Suprapubic skin (tissue), 4 donors: ENCODE measurements around the gene ICE2.

Source experiments
- EP300 ChIP-seq: sonication (generic); formaldehyde crosslinking; IDR thresholded peaks from one replicate; pipeline ENCODE4 v1.6.1; 2017; ENCODE audit warnings: antibody characterized with exemption
- POLR2AphosphoS5 ChIP-seq, 3 donors: sonication (generic); formaldehyde crosslinking; IDR thresholded peaks; one replicate each; pipeline ENCODE4 v1.6.1; 2017; ENCODE audit warnings: antibody characterized with exemption in 3 of 3
- TF ChIP-seq, protein P1 (sequence below), 2 donors: fragments of 200-600 bp in 1 of 2; fragments of 450-650 bp in 1 of 2; sonication (generic) in 1 of 2; IDR thresholded peaks; one replicate each; pipeline ENCODE4 v1.5.1; 2016 to 2019; ENCODE audit warnings: antibody characterized with exemption in 2 of 2, mild to moderate bottlenecking in 1 of 2, moderate library complexity in 1 of 2

DNA sequence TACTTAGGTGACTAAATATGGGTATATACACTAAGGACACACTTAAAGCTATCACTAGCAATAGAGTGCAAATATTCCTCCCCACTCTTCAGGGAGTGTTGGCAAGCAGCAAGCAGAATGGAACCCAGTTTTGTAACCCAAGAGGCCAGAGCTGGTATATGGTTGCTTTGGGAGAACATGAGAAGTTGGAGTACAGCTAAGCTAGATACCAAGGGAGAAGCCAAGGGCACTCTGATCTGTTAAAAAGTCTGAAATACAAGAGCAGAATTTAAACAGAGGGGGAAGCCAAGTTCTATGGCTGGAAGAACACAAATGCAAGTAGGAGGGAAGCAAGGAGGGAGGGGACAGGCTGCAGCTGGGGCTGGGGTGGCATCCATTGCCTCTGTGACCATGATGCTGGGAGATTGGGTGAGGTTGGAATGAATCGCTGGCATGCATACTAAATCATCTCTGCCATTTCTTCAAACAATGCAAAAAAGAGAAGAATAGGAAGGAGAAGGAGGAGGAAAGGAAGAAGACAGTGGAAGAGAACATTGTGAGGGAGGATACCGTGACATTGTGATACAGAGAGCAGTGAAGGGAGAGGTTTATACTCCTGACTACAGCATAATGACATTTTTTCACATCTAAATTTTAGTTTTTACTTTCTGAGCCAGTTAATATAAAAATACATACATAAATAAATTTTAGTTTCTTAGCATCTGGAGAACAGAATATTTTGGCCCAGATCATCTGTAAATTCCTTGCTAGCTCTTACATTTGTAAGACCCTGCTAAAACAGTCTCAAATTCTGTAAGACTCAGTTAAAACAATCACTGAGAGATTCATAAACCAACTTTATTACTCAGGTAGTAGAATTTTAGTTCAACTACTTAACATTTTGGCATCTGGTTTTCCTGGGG lies 72.2 kb downstream of the ICE2 start:
- TF ChIP-seq, protein P1, sequence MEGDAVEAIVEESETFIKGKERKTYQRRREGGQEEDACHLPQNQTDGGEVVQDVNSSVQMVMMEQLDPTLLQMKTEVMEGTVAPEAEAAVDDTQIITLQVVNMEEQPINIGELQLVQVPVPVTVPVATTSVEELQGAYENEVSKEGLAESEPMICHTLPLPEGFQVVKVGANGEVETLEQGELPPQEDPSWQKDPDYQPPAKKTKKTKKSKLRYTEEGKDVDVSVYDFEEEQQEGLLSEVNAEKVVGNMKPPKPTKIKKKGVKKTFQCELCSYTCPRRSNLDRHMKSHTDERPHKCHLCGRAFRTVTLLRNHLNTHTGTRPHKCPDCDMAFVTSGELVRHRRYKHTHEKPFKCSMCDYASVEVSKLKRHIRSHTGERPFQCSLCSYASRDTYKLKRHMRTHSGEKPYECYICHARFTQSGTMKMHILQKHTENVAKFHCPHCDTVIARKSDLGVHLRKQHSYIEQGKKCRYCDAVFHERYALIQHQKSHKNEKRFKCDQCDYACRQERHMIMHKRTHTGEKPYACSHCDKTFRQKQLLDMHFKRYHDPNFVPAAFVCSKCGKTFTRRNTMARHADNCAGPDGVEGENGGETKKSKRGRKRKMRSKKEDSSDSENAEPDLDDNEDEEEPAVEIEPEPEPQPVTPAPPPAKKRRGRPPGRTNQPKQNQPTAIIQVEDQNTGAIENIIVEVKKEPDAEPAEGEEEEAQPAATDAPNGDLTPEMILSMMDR (IDR thresholded peaks at IDR 0.05): no peak
- TF ChIP-seq POLR2AphosphoS5 (IDR thresholded peaks at IDR 0.05) (no peak), EP300 (no peak)
